ENCODE measurements around the gene TPSD1.

GRCh38 chr16:1279945-1280589, 24.2 kb downstream of the TPSD1 start:
- TF ChIP-seq YY1 (IDR thresholded peaks at IDR 0.05; ENCODE audit: low read depth) (no peak), USF1 (IDR thresholded peaks at IDR 0.05) (no peak), RAD21 (IDR thresholded peaks at IDR 0.05; ENCODE audit: low read depth) (no peak), TAF1 (IDR thresholded peaks at IDR 0.05; ENCODE audit: low read depth) (no peak), TEAD4 (IDR thresholded peaks at IDR 0.05) (no peak), EP300 (IDR thresholded peaks at IDR 0.05; ENCODE audit: borderline replicate concordance) (no peak), MAX (IDR thresholded peaks at IDR 0.05) (no peak), NFIC (IDR thresholded peaks at IDR 0.05) (no peak), TCF12 (IDR thresholded peaks at IDR 0.05; ENCODE audit: low read depth) (no peak), CEBPB (IDR thresholded peaks at IDR 0.05) (no peak), ZBTB7A (IDR thresholded peaks at IDR 0.05; ENCODE audit: low read depth) (no peak)
